Stimulated activated CD8-positive, alpha-beta memory T cell treated with anti-CD3 and anti-CD28 coated beads, Interleukin-15, amount 100 ng/mL, for 48 hours (primary cell): ENCODE results near the gene SOX18.

Experiments
- DNase-seq, 2 donors: peaks; one replicate each; pipeline ENCODE4 v3.0.0-alpha.2; 2020; ENCODE audit warnings: low read depth in 2 of 2

SOX18 gene

GRCh38 chr20:64068386-64069208, 19.2 kb upstream of the SOX18 start:
- DNase-seq, result no peak

GRCh38 chr20:64067733-64068307, 18.4 kb upstream of the SOX18 start:
- DNase-seq, result no peak

GRCh38 chr20:64067005-64067632, 17.7 kb upstream of the SOX18 start:
- no peak for DNase-seq

- peak; percentile 58 to 65 for DNase-seq
Observed at GRCh38 chr20:64065974-64066343, 16.5 kb upstream of the SOX18 start.

- no peak for DNase-seq
Observed at GRCh38 chr20:64065062-64065973, 15.9 kb upstream of the SOX18 start.

GRCh38 chr20:64064145-64064698, 14.8 kb upstream of the SOX18 start:
- DNase-seq, result no peak

- no peak for DNase-seq
Observed at GRCh38 chr20:64063389-64064144, 14.1 kb upstream of the SOX18 start.

GRCh38 chr20:64062596-64063388, 13.4 kb upstream of the SOX18 start, which contains the start of gene TCEA2:
Gene TCEA2 (plus strand): TSS chr20:64063198. CDS start chr20:64063313, 115 bp downstream.
- peak; percentile 93 to 94 for DNase-seq

GRCh38 chr20:64062276-64062595, 12.8 kb upstream of the SOX18 start:
- no peak for DNase-seq

- DNase-seq, result no peak
Observed at GRCh38 chr20:64058536-64058935, 9.1 kb upstream of the SOX18 start.

- DNase-seq, result peak; percentile 67 to 69
Observed at GRCh38 chr20:64057628-64058498, 8.4 kb upstream of the SOX18 start.

GRCh38 chr20:64056889-64057627, 7.6 kb upstream of the SOX18 start:
- DNase-seq, result no peak

GRCh38 chr20:64056639-64056888, 7.1 kb upstream of the SOX18 start:
- no peak for DNase-seq

GRCh38 chr20:64055893-64056638, 6.6 kb upstream of the SOX18 start:
- DNase-seq, result no peak

- no peak for DNase-seq
Observed at GRCh38 chr20:64055396-64055892, 6.0 kb upstream of the SOX18 start.

GRCh38 chr20:64053841-64054661, 4.6 kb upstream of the SOX18 start:
- DNase-seq, result no peak
